Endothelial cell of umbilical vein (primary cell): Measurements from ENCODE around the gene ALK. TPM values are rescaled to one million over a fixed set of nuclear protein-coding genes. Genes with fewer than 3 reads are reported as not detected.

Experiments
- BruUV-seq: library from RNA; stranded (reverse); fragments of 400-500 nt; replicated peaks from 2 replicates; lab custom pipeline; 2021; lab: Mats Ljungman, UMichigan
- CTCF ChIA-PET: fragments of 300-600, 350-600 bp; sonication (Branson Sonifier 250); formaldehyde crosslinking; loops from one replicate; lab custom pipeline; 2021; ENCODE audit warnings: antibody characterized with exemption, inconsistent platforms; lab: Charles Lee
- POLR2A ChIA-PET: fragments of 300-600, 350-600 bp; sonication (Branson Sonifier 250); formaldehyde crosslinking; loops from one replicate; lab custom pipeline; 2021; ENCODE audit warnings: antibody characterized with exemption, inconsistent platforms; lab: Charles Lee
- DNase-seq: peaks from one replicate; pipeline ENCODE4 v3.0.0-alpha.2; 2011; ENCODE audit warnings: low read depth, low spot score
- FAIRE-seq: peaks from 2 replicates; lab custom pipeline; 2011; peaks lifted over from hg19 to GRCh38; lab: Jason Lieb, UNC
- H2AFZ ChIP-seq: 2 replicates; pipeline ENCODE4 v1.6.0; 2012; ENCODE audit warnings: low read depth, low read length, control low read depth, inconsistent platforms
- H3K27ac ChIP-seq: 2 replicates; pipeline ENCODE4 v1.5.1; 2011; ENCODE audit warnings: low read depth, mild to moderate bottlenecking, control low read depth, low read length, moderate library complexity; ENCODE audit not compliant: insufficient read depth
- H3K27me3 ChIP-seq, 2 experiments: 2 replicates each; pipeline versions ENCODE4 v1.6.0 to v1.6.1; 2011; ENCODE audit warnings: low read length in 2 of 2, mixed read lengths in 1 of 2; ENCODE audit not compliant: control insufficient read depth in 2 of 2, insufficient read depth in 2 of 2
- H3K36me3 ChIP-seq, 2 experiments: 2 replicates in 1 of 2; 3 replicates in 1 of 2; pipeline ENCODE4 v1.5.1; 2011; ENCODE audit warnings: low read length in 2 of 2, mild to moderate bottlenecking in 1 of 2, moderate library complexity in 1 of 2; ENCODE audit not compliant: control insufficient read depth in 2 of 2, insufficient read depth in 2 of 2; ENCODE audit errors: extremely low read depth in 1 of 2
- H3K4me1 ChIP-seq: 3 replicates; pipeline ENCODE4 v1.5.1; 2011; ENCODE audit warnings: mild to moderate bottlenecking, low read length; ENCODE audit not compliant: control insufficient read depth, insufficient read depth; ENCODE audit errors: extremely low read depth
- H3K4me2 ChIP-seq: 2 replicates; pipeline ENCODE4 v1.6.1; 2011; ENCODE audit warnings: low read length, control low read depth, mixed read lengths; ENCODE audit not compliant: insufficient read depth
- H3K4me3 ChIP-seq, 3 experiments: fragments of 200-600 bp in 1 of 3; sonication (generic), shearing (Covaris generic) in 1 of 3; replicated peaks in 1 of 3; 2 replicates each; pipeline ENCODE4 v1.5.1; 2011 to 2016; ENCODE audit warnings: control low read depth in 3 of 3, low read length in 3 of 3, mild to moderate bottlenecking in 2 of 3, inconsistent platforms in 1 of 3, low read depth in 1 of 3, moderate library complexity in 1 of 3; ENCODE audit not compliant: insufficient read depth in 1 of 3
- H3K79me2 ChIP-seq: 2 replicates; pipeline ENCODE4 v1.6.0; 2012; ENCODE audit warnings: low read length, inconsistent platforms; ENCODE audit not compliant: control insufficient read depth, insufficient read depth
- H3K9ac ChIP-seq: replicated peaks from 2 replicates; pipeline ENCODE3; 2011; ENCODE audit warnings: low read length, control low read depth; ENCODE audit not compliant: insufficient read depth; ENCODE audit errors: extremely low read depth
- H3K9me1 ChIP-seq: replicated peaks from 3 replicates; pipeline ENCODE4 v1.6.0; 2011; ENCODE audit warnings: mild to moderate bottlenecking, low read length; ENCODE audit not compliant: control insufficient read depth, insufficient read depth; ENCODE audit errors: extremely low read depth
- H3K9me3 ChIP-seq: replicated peaks from 2 replicates; pipeline ENCODE4 v1.5.1; 2012; ENCODE audit warnings: low read length, inconsistent platforms; ENCODE audit not compliant: control insufficient read depth, insufficient read depth
- H4K20me1 ChIP-seq: replicated peaks from 2 replicates; pipeline ENCODE3; 2011; ENCODE audit warnings: mild to moderate bottlenecking, low read length; ENCODE audit not compliant: control insufficient read depth, insufficient read depth; ENCODE audit errors: extremely low read depth
- EZH2 ChIP-seq: IDR thresholded peaks from 2 replicates; pipeline ENCODE4 v1.6.1; 2012; ENCODE audit warnings: borderline replicate concordance, low read depth, mild to moderate bottlenecking, moderate library complexity, low read length, inconsistent platforms; ENCODE audit not compliant: severe bottlenecking
- FOS ChIP-seq: IDR thresholded peaks from 2 replicates; pipeline ENCODE4 v1.6.1; 2011; ENCODE audit warnings: mild to moderate bottlenecking, low read length, moderate library complexity, borderline replicate concordance; ENCODE audit not compliant: insufficient read depth
- GATA2 ChIP-seq: IDR thresholded peaks from 2 replicates; pipeline ENCODE4 v1.7.0; 2011; ENCODE audit warnings: low read depth, mild to moderate bottlenecking, moderate library complexity, mixed read lengths, low read length; ENCODE audit not compliant: insufficient read length, insufficient read depth
- JUN ChIP-seq: IDR thresholded peaks from 2 replicates; pipeline ENCODE4 v1.6.1; 2011; ENCODE audit warnings: borderline replicate concordance, low read depth; ENCODE audit not compliant: insufficient read length, insufficient read depth
- MYC ChIP-seq: IDR thresholded peaks from one replicate; pipeline ENCODE4 v1.6.1; 2011; ENCODE audit warnings: mild to moderate bottlenecking, low read depth, low read length
- POLR2A ChIP-seq: IDR thresholded peaks from 2 replicates; pipeline ENCODE4 v1.6.1; 2012; ENCODE audit warnings: low read depth, mild to moderate bottlenecking, control low read depth, low read length
- POLR2AphosphoS5 ChIP-seq: IDR thresholded peaks from 2 replicates; pipeline ENCODE4 v1.6.1; 2012; ENCODE audit warnings: low read depth, mild to moderate bottlenecking, control low read depth, low read length, moderate library complexity; ENCODE audit not compliant: insufficient read depth
- dilution Hi-C: fragments of 300-500 bp; cut with MboI; formaldehyde crosslinking; loops from one replicate; pipeline ENCODE4 v1.15.0; 2019; ENCODE audit warnings: low sequenced_read_pairs; ENCODE audit not compliant: extremely low pct_ligation_motif_present
- intact Hi-C: fragments of 100-400 bp; cut with micrococcal nuclease; formaldehyde crosslinking; loops from one replicate; pipeline ENCODE4 v1.10.0; 2022
- polyA plus RNA-seq, 4 experiments: library from polyadenylated mRNA; depleted of rRNA in 3 of 4; stranded (reverse) in 3 of 4; unstranded in 1 of 4; fragments of >200 nt; gene quantifications; 2 replicates each; pipeline versions ENCODE4 v1.2.1 to v1.2.3, GENCODE V29; 2011 to 2012; ENCODE audit warnings: missing spikeins in 1 of 4
- total RNA-seq: library from RNA; stranded (reverse); gene quantifications from 2 replicates; pipeline ENCODE4 v1.2.3, GENCODE V29; 2021
- TF ChIP-seq, protein P1 (sequence below): IDR thresholded peaks from 2 replicates; pipeline ENCODE4 v1.6.1; 2011; ENCODE audit not compliant: insufficient read depth, insufficient read length
- TF ChIP-seq, protein P2 (sequence below), 2 donors: IDR thresholded peaks; 1 replicate in 1 of 2; 2 replicates in 1 of 2; pipeline ENCODE4 v1.5.1; 2011; ENCODE audit warnings: low read length in 2 of 2, mild to moderate bottlenecking in 2 of 2, moderate library complexity in 2 of 2, control low read depth in 1 of 2, inconsistent platforms in 1 of 2, low read depth in 1 of 2; ENCODE audit not compliant: insufficient read depth in 1 of 2; ENCODE audit errors: extremely low read depth in 1 of 2

ALK gene
- total and polyA plus RNA-seq, 2 donors (not counting 3 experiments of a cell fraction or from before 2014, with no cell fraction given), result not detected

GRCh38 chr2:29591600-29591999 is 329.8 kb downstream of the ALK start:
- TF ChIP-seq, protein P1, sequence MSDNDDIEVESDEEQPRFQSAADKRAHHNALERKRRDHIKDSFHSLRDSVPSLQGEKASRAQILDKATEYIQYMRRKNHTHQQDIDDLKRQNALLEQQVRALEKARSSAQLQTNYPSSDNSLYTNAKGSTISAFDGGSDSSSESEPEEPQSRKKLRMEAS, result no peak
- TF ChIP-seq EZH2 (no peak), FOS (no peak), JUN (no peak), POLR2A (no peak), POLR2AphosphoS5 (no peak), MYC (no peak), GATA2 (no peak)
- TF ChIP-seq, protein P2, sequence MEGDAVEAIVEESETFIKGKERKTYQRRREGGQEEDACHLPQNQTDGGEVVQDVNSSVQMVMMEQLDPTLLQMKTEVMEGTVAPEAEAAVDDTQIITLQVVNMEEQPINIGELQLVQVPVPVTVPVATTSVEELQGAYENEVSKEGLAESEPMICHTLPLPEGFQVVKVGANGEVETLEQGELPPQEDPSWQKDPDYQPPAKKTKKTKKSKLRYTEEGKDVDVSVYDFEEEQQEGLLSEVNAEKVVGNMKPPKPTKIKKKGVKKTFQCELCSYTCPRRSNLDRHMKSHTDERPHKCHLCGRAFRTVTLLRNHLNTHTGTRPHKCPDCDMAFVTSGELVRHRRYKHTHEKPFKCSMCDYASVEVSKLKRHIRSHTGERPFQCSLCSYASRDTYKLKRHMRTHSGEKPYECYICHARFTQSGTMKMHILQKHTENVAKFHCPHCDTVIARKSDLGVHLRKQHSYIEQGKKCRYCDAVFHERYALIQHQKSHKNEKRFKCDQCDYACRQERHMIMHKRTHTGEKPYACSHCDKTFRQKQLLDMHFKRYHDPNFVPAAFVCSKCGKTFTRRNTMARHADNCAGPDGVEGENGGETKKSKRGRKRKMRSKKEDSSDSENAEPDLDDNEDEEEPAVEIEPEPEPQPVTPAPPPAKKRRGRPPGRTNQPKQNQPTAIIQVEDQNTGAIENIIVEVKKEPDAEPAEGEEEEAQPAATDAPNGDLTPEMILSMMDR (IDR thresholded peaks at IDR 0.05; ENCODE audit: extremely low read depth in 1 of 2, insufficient read depth in 1 of 2, low read depth in 1 of 2, low read length in 2 of 2), result no peak
- BruUV-seq, result no TSS peak
- Histone ChIP-seq H3K27ac (no peak overlapping the region), H3K4me2 (no peak overlapping the region), H3K9me3 (peaks cover 2% of the 10 kb centered on the region), H3K27me3 (no peaks in the 10 kb centered on the region), H3K4me3 (no peak overlapping the region), H3K36me3 (no peaks in the 10 kb centered on the region), H3K9me1 (no peaks in the 10 kb centered on the region), H2AFZ (no peak overlapping the region), H3K4me1 (no peaks in the 10 kb centered on the region), H3K9ac (no peak overlapping the region), H4K20me1 (no peaks in the 10 kb centered on the region), H3K79me2 (no peaks in the 10 kb centered on the region)
- FAIRE-seq (no peak), DNase-seq (no peak)
- ChIA-PET CTCF (no interaction called here), POLR2A (no interaction called here)
- dilution Hi-C loops (no loop called here), intact Hi-C loops (no loop called here)
